Urinary bladder (tissue), 4 donors: ENCODE results near the gene METAP2. TPM values are rescaled to one million over a fixed set of nuclear protein-coding genes. Genes with fewer than 3 reads are reported as not detected.
"Not testable (repeated sequence)": the region's sequence is repeated elsewhere in the genome, so short reads cannot be mapped to it uniquely, and the experiment has no call there.

Source experiments
- DNase-seq: peaks from one replicate; pipeline ENCODE4 v3.0.0-alpha.2; 2015; ENCODE audit errors: extremely low spot score
- H3K27ac ChIP-seq: one replicate; pipeline ENCODE4 v1.5.1; 2013; ENCODE audit warnings: low read depth, mild to moderate bottlenecking, moderate library complexity
- H3K36me3 ChIP-seq: one replicate; pipeline ENCODE4 v1.6.1; 2013; ENCODE audit warnings: mild to moderate bottlenecking, moderate library complexity; ENCODE audit not compliant: insufficient read depth
- H3K4me1 ChIP-seq: one replicate; pipeline ENCODE4 v1.6.1; 2013; ENCODE audit warnings: mild to moderate bottlenecking, moderate library complexity; ENCODE audit not compliant: insufficient read depth
- H3K4me3 ChIP-seq: one replicate; pipeline ENCODE4 v1.5.1; 2013; ENCODE audit warnings: low read depth, low read length
- WGBS: extraction: QIAGEN DNeasy Blood & Tissue Kit; methylation state at CpG from one replicate; pipeline ENCODE4 v1.1.7; 2013; 5-methylcytosine and 5-hydroxymethylcytosine counted together
- polyA plus RNA-seq: library from polyadenylated mRNA; stranded (reverse); fragments of 200-250 nt; gene quantifications from one replicate; pipeline ENCODE4 v1.2.3, GENCODE V29; 2013
- total RNA-seq: library from RNA; depleted of rRNA; stranded (reverse); fragments of >200 nt; gene quantifications from one replicate; pipeline ENCODE4 v1.2.3, GENCODE V29; 2014
- donor health status: healthy with polysubstance abuse.
- donor health status: healthy.

Gene METAP2
- total RNA-seq, result 59.4 TPM
- 61.9 TPM for polyA plus RNA-seq

- peak; percentile 91 for DNase-seq
- H3K36me3 ChIP-seq, result peaks cover 3% of the 10 kb centered on the region
- peak within 1 kb of the TSS; percentile 87 for H3K4me3 ChIP-seq
- WGBS, result under 1% methylated on average over 49 of the region's 49 CpGs
- H3K27ac ChIP-seq, result peak within 1 kb of the TSS; percentile 76
- H3K4me1 ChIP-seq, result no peaks in the 10 kb centered on the region
These were observed at the start of gene METAP2 for GRCh38 chr12:95473884-95474659. Gene METAP2 (plus strand): TSS chr12:95474152. CDS start chr12:95474180, 28 bp downstream.

- 73% methylated on average over 8 of the region's 8 CpGs for WGBS
- no peak for DNase-seq
- H3K4me1 ChIP-seq, result no peaks in the 10 kb centered on the region
- no peak overlapping the region for H3K27ac ChIP-seq
- H3K36me3 ChIP-seq, result no peaks in the 10 kb centered on the region
- H3K4me3 ChIP-seq, result no peak overlapping the region
These were observed 49.5 kb upstream of the METAP2 start for GRCh38 chr12:95424271-95424994.

- WGBS, result 88% methylated on average over 8 of the region's 8 CpGs
- H3K36me3 ChIP-seq, result no peaks in the 10 kb centered on the region
- no peak overlapping the region for H3K27ac ChIP-seq
- H3K4me1 ChIP-seq, result no peaks in the 10 kb centered on the region
- DNase-seq, result no peak
- H3K4me3 ChIP-seq, result no peak overlapping the region
These were observed 44.8 kb upstream of the METAP2 start for GRCh38 chr12:95429172-95429510.

GRCh38 chr12:95431120-95431519 is 42.8 kb upstream of the METAP2 start:
- H3K4me1 ChIP-seq, result no peaks in the 10 kb centered on the region
- no peak for DNase-seq
- 95% methylated on average over 4 of the region's 4 CpGs for WGBS
- no peak overlapping the region for H3K4me3 ChIP-seq
- H3K27ac ChIP-seq, result no peak overlapping the region
- no peaks in the 10 kb centered on the region for H3K36me3 ChIP-seq

- Histone ChIP-seq H3K36me3 (no peaks in the 10 kb centered on the region), H3K27ac (no peak overlapping the region), H3K4me3 (no peak overlapping the region), H3K4me1 (no peaks in the 10 kb centered on the region)
- WGBS, result 92% methylated on average over 3 of the region's 3 CpGs
- no peak for DNase-seq
These were observed 38.6 kb upstream of the METAP2 start for GRCh38 chr12:95435355-95435754.

GRCh38 chr12:95437565-95437964 is 36.4 kb upstream of the METAP2 start:
- no peaks in the 10 kb centered on the region for H3K4me1 ChIP-seq
- H3K36me3 ChIP-seq, result no peaks in the 10 kb centered on the region
- H3K4me3 ChIP-seq, result no peak overlapping the region
- WGBS, result 59% methylated on average over 2 of the region's 2 CpGs
- DNase-seq, result no peak
- no peak overlapping the region for H3K27ac ChIP-seq

GRCh38 chr12:95439461-95440230 is 34.3 kb upstream of the METAP2 start:
- Histone ChIP-seq H3K4me3 (no peak overlapping the region), H3K4me1 (no peaks in the 10 kb centered on the region), H3K27ac (no peak overlapping the region), H3K36me3 (no peaks in the 10 kb centered on the region)
- DNase-seq, result no peak
- WGBS, result 77% methylated on average over 9 of the region's 9 CpGs

- Histone ChIP-seq H3K4me3 (no peak overlapping the region), H3K4me1 (no peaks in the 10 kb centered on the region), H3K27ac (no peak overlapping the region), H3K36me3 (no peaks in the 10 kb centered on the region)
- WGBS, result 75% methylated on average over 3 of the region's 3 CpGs
- no peak for DNase-seq
These were observed 33.6 kb upstream of the METAP2 start for GRCh38 chr12:95440401-95440800.

GRCh38 chr12:95443459-95443858 is 30.5 kb upstream of the METAP2 start:
- no peak for DNase-seq
- H3K4me3 ChIP-seq, result no peak overlapping the region
- no peaks in the 10 kb centered on the region for H3K4me1 ChIP-seq
- H3K36me3 ChIP-seq, result no peaks in the 10 kb centered on the region
- H3K27ac ChIP-seq, result no peak overlapping the region
- WGBS, result 92% methylated on average over 2 of the region's 2 CpGs

- not testable (repeated sequence) for H3K27ac ChIP-seq, H3K4me3 ChIP-seq, DNase-seq, H3K36me3 ChIP-seq, H3K4me1 ChIP-seq
- 84% methylated on average over 4 of the region's 4 CpGs for WGBS
These were observed 28.9 kb upstream of the METAP2 start for GRCh38 chr12:95445099-95445498.

- H3K36me3 ChIP-seq, result no peaks in the 10 kb centered on the region
These were observed 28.0 kb upstream of the METAP2 start for GRCh38 chr12:95445884-95446505.

GRCh38 chr12:95446506-95446900 is 27.4 kb upstream of the METAP2 start:
- H3K4me1 ChIP-seq, result no peaks in the 10 kb centered on the region
- no peaks in the 10 kb centered on the region for H3K36me3 ChIP-seq
- H3K4me3 ChIP-seq, result no peak overlapping the region
- 22% methylated on average over 22 of the region's 22 CpGs for WGBS
- DNase-seq, result no peak
- no peak overlapping the region for H3K27ac ChIP-seq

More at GRCh38 chr12:95445884-95446505, 28.0 kb upstream of the METAP2 start:
- no peaks in the 10 kb centered on the region for H3K4me1 ChIP-seq
- whole genome bisulfite sequencing, result 70% methylated on average over 8 of the region's 8 CpGs
- H3K4me3 ChIP-seq, result no peak overlapping the region
- DNase-seq, result no peak
- H3K27ac ChIP-seq, result no peak overlapping the region

GRCh38 chr12:95449656-95450055 is 24.3 kb upstream of the METAP2 start:
- WGBS, result 84% methylated on average over 1 of the region's 1 CpG

More at GRCh38 chr12:95449656-95450055, 24.3 kb upstream of the METAP2 start:
- not testable (repeated sequence) for H3K27ac ChIP-seq, DNase-seq, H3K4me1 ChIP-seq, H3K4me3 ChIP-seq, H3K36me3 ChIP-seq
